SK-N-SH treated with all-trans-retinoic acid at 6 μM for 48 hours (cell line): ENCODE data around the gene VMAC.
"Not testable (repeated sequence)": the region's sequence is repeated elsewhere in the genome, so short reads cannot be mapped to it uniquely, and the experiment has no call there.

Experiments
- ATAC-seq: fragments of 200-7000 bp; cut with Tn5 transposase; 3 replicates; pipeline ENCODE4 v1.9.1; 2020; ENCODE audit warnings: mild to moderate bottlenecking, moderate library complexity
- ARNTL ChIP-seq: fragments of 450-650 bp; formaldehyde crosslinking; IDR thresholded peaks from 2 replicates; pipeline ENCODE4 v1.5.0; 2020; ENCODE audit warnings: low read depth, mild to moderate bottlenecking, moderate library complexity, borderline replicate concordance
- CREB5 ChIP-seq: fragments of 250-450 bp; sonication (Bioruptor Pico); IDR thresholded peaks from 2 replicates; pipeline ENCODE4 v1.5.1; 2020; ENCODE audit warnings: low read depth, mild to moderate bottlenecking, moderate library complexity
- CSDC2 ChIP-seq: fragments of 250-450 bp; sonication (Bioruptor Pico); IDR thresholded peaks from 2 replicates; pipeline ENCODE4 v1.5.0; 2020; ENCODE audit warnings: mild to moderate bottlenecking, moderate library complexity
- CSRNP3 ChIP-seq: fragments of 250-450 bp; sonication (Bioruptor Pico); IDR thresholded peaks from 2 replicates; pipeline ENCODE4 v1.5.1; 2021; ENCODE audit warnings: mild to moderate bottlenecking, moderate library complexity
- ESRRG ChIP-seq: fragments of 250-450 bp; sonication (Bioruptor Pico); IDR thresholded peaks from 2 replicates; pipeline ENCODE4 v1.6.1; 2021; ENCODE audit warnings: mild to moderate bottlenecking
- GLIS3 ChIP-seq: fragments of 250-450 bp; sonication (Bioruptor Pico); IDR thresholded peaks from 2 replicates; pipeline ENCODE4 v1.5.0; 2020; ENCODE audit warnings: mild to moderate bottlenecking, moderate library complexity
- ISL1 ChIP-seq: fragments of 250-450 bp; sonication (Bioruptor Pico); IDR thresholded peaks from 2 replicates; pipeline ENCODE4 v2.1.2; 2022; ENCODE audit warnings: mild to moderate bottlenecking, moderate library complexity
- OSR1 ChIP-seq: fragments of 250-450 bp; sonication (Bioruptor Pico); IDR thresholded peaks from 2 replicates; pipeline ENCODE4 v1.8.0; 2022; ENCODE audit warnings: moderate library complexity, mild to moderate bottlenecking, inconsistent platforms
- PATZ1 ChIP-seq: fragments of 250-450 bp; sonication (Bioruptor Pico); IDR thresholded peaks from 2 replicates; pipeline ENCODE4 v1.8.0; 2020; ENCODE audit warnings: mild to moderate bottlenecking, moderate library complexity, borderline replicate concordance
- POU6F1 ChIP-seq: fragments of 250-450 bp; sonication (Bioruptor Pico); IDR thresholded peaks from 2 replicates; pipeline ENCODE4 v1.8.0; 2021; ENCODE audit warnings: low read depth, mild to moderate bottlenecking, moderate library complexity, borderline replicate concordance
- SNAI2 ChIP-seq: fragments of 250-450 bp; sonication (Bioruptor Pico); IDR thresholded peaks from 2 replicates; pipeline ENCODE4 v1.5.0; 2020; ENCODE audit warnings: mild to moderate bottlenecking, moderate library complexity
- TCF4 ChIP-seq: fragments of 250-450 bp; sonication (Bioruptor Pico); IDR thresholded peaks from 2 replicates; pipeline ENCODE4 v1.8.0; 2021; ENCODE audit warnings: mild to moderate bottlenecking, moderate library complexity, borderline replicate concordance
- TOX ChIP-seq: fragments of 250-450 bp; sonication (Bioruptor Pico); IDR thresholded peaks from 2 replicates; pipeline ENCODE4 v1.8.0; 2021; ENCODE audit warnings: mild to moderate bottlenecking, moderate library complexity, borderline replicate concordance
- TSHZ2 ChIP-seq: fragments of 250-450 bp; sonication (Bioruptor Pico); IDR thresholded peaks from 2 replicates; pipeline ENCODE4 v1.5.0; 2020; ENCODE audit warnings: mild to moderate bottlenecking, moderate library complexity
- ZFP3 ChIP-seq: fragments of 250-450 bp; sonication (Bioruptor Pico); IDR thresholded peaks from 2 replicates; pipeline ENCODE4 v1.5.0; 2020; ENCODE audit warnings: mild to moderate bottlenecking, moderate library complexity
- ZFP30 ChIP-seq: fragments of 450-650 bp; formaldehyde crosslinking; IDR thresholded peaks from 2 replicates; pipeline ENCODE4 v1.5.0; 2022; ENCODE audit warnings: mild to moderate bottlenecking, moderate library complexity
- ZNF565 ChIP-seq: fragments of 450-650 bp; formaldehyde crosslinking; conservative IDR thresholded peaks from 2 replicates; pipeline ENCODE4 v1.5.0; 2020; ENCODE audit warnings: low read depth, mild to moderate bottlenecking, moderate library complexity
- ZNF70 ChIP-seq: fragments of 450-650 bp; formaldehyde crosslinking; IDR thresholded peaks from 2 replicates; pipeline ENCODE4 v1.5.0; 2020; ENCODE audit warnings: mild to moderate bottlenecking, moderate library complexity

Gene VMAC

GRCh38 chr19:5873617-5874199, 31.0 kb upstream of the VMAC start (continued):
- TF ChIP-seq ISL1 (CRISPR knock-in tag) (no peak), GLIS3 (CRISPR knock-in tag) (no peak), TOX (CRISPR knock-in tag) (no peak), ARNTL (CRISPR knock-in tag) (no peak)

GRCh38 chr19:5874496-5874895, 30.2 kb upstream of the VMAC start:
- not testable (repeated sequence) for ATAC-seq

- no peak for ATAC-seq
- TF ChIP-seq ESRRG (CRISPR knock-in tag) (no peak), TCF4 (no peak), TSHZ2 (CRISPR knock-in tag) (no peak), ISL1 (CRISPR knock-in tag) (no peak), CSDC2 (CRISPR knock-in tag) (no peak), PATZ1 (no peak), ZNF70 (CRISPR knock-in tag) (no peak), ARNTL (CRISPR knock-in tag) (no peak), SNAI2 (CRISPR knock-in tag) (no peak), GLIS3 (CRISPR knock-in tag) (no peak), POU6F1 (CRISPR knock-in tag) (no peak), ZFP3 (no peak), CSRNP3 (CRISPR knock-in tag) (no peak)
These were observed 27.2 kb upstream of the VMAC start for GRCh38 chr19:5877427-5877826.

GRCh38 chr19:5877882-5878281, 26.8 kb upstream of the VMAC start:
- no peak for TF ChIP-seq CREB5 (CRISPR knock-in tag)
- TF ChIP-seq OSR1 (CRISPR knock-in tag), result no peak
- no peak for TF ChIP-seq TSHZ2 (CRISPR knock-in tag)
- TF ChIP-seq GLIS3 (CRISPR knock-in tag), result no peak
- TF ChIP-seq ZNF565 (CRISPR knock-in tag), result no peak
- TF ChIP-seq ZFP30 (CRISPR knock-in tag), result no peak
- TF ChIP-seq POU6F1 (CRISPR knock-in tag), result no peak
- no peak for ATAC-seq
